Suppressor macrophage (primary cell): ENCODE results near the gene UGDH.

Experiments used
- DNase-seq, 4 experiments: peaks; one replicate each; pipeline ENCODE4 v3.0.0-alpha.2; 2020 to 2022

Gene UGDH

GRCh38 chr4:39452153-39452859 lies 74.9 kb downstream of the UGDH start:
- no peak for DNase-seq

GRCh38 chr4:39451423-39452023 lies 75.7 kb downstream of the UGDH start:
- no peak for DNase-seq

- no peak for DNase-seq
Observed at GRCh38 chr4:39450618-39451017, 76.6 kb downstream of the UGDH start.
